Mesendoderm (in vitro differentiated cells): ENCODE measurements around the gene PMM2.
A peak's percentile ranks its signal among the peaks of the same experiment; 100 is the strongest.
"Not testable (repeated sequence)": the region's sequence is repeated elsewhere in the genome, so short reads cannot be mapped to it uniquely, and the experiment has no call there.

Experiments used
- DNase-seq: peaks from one replicate; pipeline ENCODE4 v3.0.0; 2013
- H2AK5ac ChIP-seq: 2 replicates; pipeline ENCODE4 v1.6.1; 2013; ENCODE audit warnings: low read length, inconsistent platforms
- H2BK120ac ChIP-seq: 2 replicates; pipeline ENCODE4 v1.6.1; 2013; ENCODE audit warnings: low read depth, mild to moderate bottlenecking, low read length, moderate library complexity, mixed read lengths
- H2BK15ac ChIP-seq: replicated peaks from 2 replicates; pipeline ENCODE4 v1.6.1; 2013; ENCODE audit warnings: low read depth, mild to moderate bottlenecking, moderate library complexity
- H2BK5ac ChIP-seq: 2 replicates; pipeline ENCODE4 v1.6.1; 2013; ENCODE audit warnings: low read length, inconsistent platforms
- H3K18ac ChIP-seq: 2 replicates; pipeline ENCODE4 v1.6.1; 2013; ENCODE audit warnings: mild to moderate bottlenecking, low read length, mixed read lengths
- H3K23ac ChIP-seq: one replicate; pipeline ENCODE4 v1.6.1; 2013; ENCODE audit warnings: low read length
- H3K27ac ChIP-seq: 2 replicates; pipeline ENCODE4 v1.5.1; 2013; ENCODE audit warnings: low read depth, mild to moderate bottlenecking, inconsistent platforms, low read length, moderate library complexity
- H3K27me3 ChIP-seq: 2 replicates; pipeline ENCODE4 v1.6.1; 2013; ENCODE audit warnings: low read length, control low read depth, mild to moderate bottlenecking, inconsistent platforms; ENCODE audit not compliant: insufficient read depth, poor library complexity
- H3K36me3 ChIP-seq: 2 replicates; pipeline ENCODE4 v1.6.1; 2013; ENCODE audit warnings: low read length, inconsistent platforms; ENCODE audit not compliant: control insufficient read depth, insufficient read depth
- H3K4ac ChIP-seq: one replicate; pipeline ENCODE4 v1.6.1; 2013; ENCODE audit warnings: low read depth, mild to moderate bottlenecking, low read length, moderate library complexity
- H3K4me1 ChIP-seq: 2 replicates; pipeline ENCODE4 v1.6.1; 2013; ENCODE audit warnings: low read depth, low read length, inconsistent platforms; ENCODE audit not compliant: control insufficient read depth
- H3K4me2 ChIP-seq: 2 replicates; pipeline ENCODE4 v1.6.1; 2013; ENCODE audit warnings: low read length
- H3K4me3 ChIP-seq: 2 replicates; pipeline ENCODE4 v1.5.1; 2013; ENCODE audit warnings: mild to moderate bottlenecking, low read length
- H3K56ac ChIP-seq: one replicate; pipeline ENCODE4 v1.6.1; 2013; ENCODE audit warnings: low read length
- H3K79me1 ChIP-seq: 2 replicates; pipeline ENCODE4 v1.6.1; 2013; ENCODE audit warnings: low read length, inconsistent platforms
- H3K79me2 ChIP-seq: 2 replicates; pipeline ENCODE4 v1.6.1; 2013; ENCODE audit warnings: mild to moderate bottlenecking, low read length; ENCODE audit not compliant: control insufficient read depth, insufficient read depth
- H3K9ac ChIP-seq: 2 replicates; pipeline ENCODE4 v1.6.1; 2013; ENCODE audit warnings: low read length, inconsistent platforms
- H4K5ac ChIP-seq: one replicate; pipeline ENCODE4 v1.6.1; 2013; ENCODE audit warnings: low read length
- H4K8ac ChIP-seq: one replicate; pipeline ENCODE4 v1.6.1; 2013; ENCODE audit warnings: low read depth, mild to moderate bottlenecking, control low read depth, low read length, moderate library complexity
- WGBS: extraction: QIAGEN DNeasy Blood & Tissue Kit; methylation state at CpG from one replicate; pipeline ENCODE4 v1.1.7; 2013; ENCODE audit warnings: low lambda C conversion rate, missing lambda C conversion rate; ENCODE audit not compliant: insufficient coverage; ENCODE audit errors: extremely low coverage; 5-methylcytosine and 5-hydroxymethylcytosine counted together

PMM2 gene

DNA sequence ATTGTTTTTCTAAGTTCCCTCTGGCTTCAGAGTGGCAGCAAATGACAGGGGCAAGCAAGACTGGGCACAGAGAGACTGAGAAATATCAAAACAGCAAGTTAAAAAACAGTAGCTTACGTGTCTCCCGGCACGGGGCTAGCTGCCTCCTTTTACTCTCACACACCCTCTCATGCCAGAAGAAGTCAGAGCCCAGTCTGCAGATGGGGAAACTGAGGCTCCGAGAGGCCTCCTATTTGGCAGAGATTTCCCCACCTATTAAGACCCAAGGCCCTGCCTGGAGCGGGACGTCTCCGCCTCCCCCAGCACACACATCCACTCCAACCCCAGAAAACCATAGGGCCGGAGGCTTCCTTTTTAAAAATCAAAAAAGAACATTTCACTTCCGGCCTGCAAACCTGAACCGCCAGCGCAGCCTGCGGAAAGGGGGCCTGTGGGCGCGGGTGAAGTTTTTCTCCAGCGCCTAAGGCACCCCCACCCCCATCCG, 70.3 kb downstream of the PMM2 start:
- no CpG with 5 or more reads among the region's 16 CpGs for WGBS
- Histone ChIP-seq H3K56ac (peak overlapping the region; percentile 92), H3K27ac (peak overlapping the region; percentile 96), H2BK15ac (no peak overlapping the region), H3K4me2 (peak overlapping the region; percentile 100), H3K4ac (no peak overlapping the region), H3K18ac (peak overlapping the region; percentile 89), H3K79me2 (peaks cover 47% of the 10 kb centered on the region), H3K23ac (no peak overlapping the region), H3K9ac (peak overlapping the region; percentile 98), H4K5ac (no peak overlapping the region), H3K4me3 (peak overlapping the region; percentile 22), H3K79me1 (peaks cover 17% of the 10 kb centered on the region), H3K27me3 (no peaks in the 10 kb centered on the region), H4K8ac (no peak overlapping the region), H2BK5ac (no peak overlapping the region), H2AK5ac (no peak overlapping the region), H3K4me1 (peaks cover 20% of the 10 kb centered on the region), H3K36me3 (no peaks in the 10 kb centered on the region), H2BK120ac (no peak overlapping the region)
- peak; percentile 37 for DNase-seq

DNA sequence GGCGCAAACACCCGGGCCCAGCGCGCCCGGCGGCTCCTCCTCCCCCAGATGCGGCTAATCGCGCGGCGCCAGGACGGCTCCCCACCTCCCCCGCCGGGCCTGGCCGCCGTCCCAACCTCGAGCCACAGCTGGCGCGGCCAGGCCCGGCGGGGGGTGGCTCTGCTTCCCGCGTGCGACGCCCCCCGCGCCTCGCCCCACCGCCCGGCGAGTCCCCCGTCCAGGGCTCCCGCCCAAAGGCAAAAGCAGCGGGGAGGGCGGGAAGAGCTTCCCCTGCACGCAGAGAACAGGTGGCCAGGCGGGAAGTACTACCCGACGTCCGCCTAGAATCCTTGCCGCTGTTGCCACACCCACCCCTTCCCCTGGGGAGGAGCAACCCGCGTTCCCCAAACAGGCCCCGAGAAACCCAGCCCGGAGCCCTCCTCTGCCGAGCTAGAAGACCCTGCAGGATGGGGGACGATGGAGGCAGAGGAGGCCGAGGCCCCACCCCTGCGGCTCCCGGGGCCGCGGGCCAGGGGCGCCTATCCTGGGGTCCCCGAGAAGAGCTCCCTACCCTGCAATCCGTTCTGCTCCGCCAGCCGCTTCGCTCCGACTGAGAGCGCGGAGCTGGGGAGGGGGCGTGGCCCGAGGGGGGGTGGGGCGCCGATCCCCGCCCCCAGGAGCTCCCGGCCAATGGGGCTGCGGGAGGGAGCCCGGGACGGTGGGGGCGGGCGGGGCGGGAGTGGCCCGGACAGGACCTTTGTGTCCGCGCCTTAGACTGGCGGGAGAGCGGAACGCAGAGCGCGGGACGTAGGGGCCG, 71.0 kb downstream of the PMM2 start, which contains the start of gene CARHSP1:
Gene CARHSP1 (minus strand): TSS at position 591 of the 796 bp plus-strand sequence. CDS start 9,678 bp downstream, outside the sequence.
- peak within 1 kb of the TSS; percentile 100 for H3K4me2 ChIP-seq
- H3K23ac ChIP-seq, result no peak within 1 kb of the TSS
- H3K4me3 ChIP-seq, result peak within 1 kb of the TSS; percentile 22
- no peak within 1 kb of the TSS for H4K8ac ChIP-seq
- H3K4me1 ChIP-seq, result peaks cover 17% of the 10 kb centered on the region
- peaks cover 14% of the 10 kb centered on the region for H3K79me1 ChIP-seq
- no CpG with 5 or more reads among the region's 83 CpGs for WGBS
- peak within 1 kb of the TSS; percentile 98 for H3K9ac ChIP-seq
- no peak within 1 kb of the TSS for H2AK5ac ChIP-seq
- peak within 1 kb of the TSS; percentile 96 for H3K27ac ChIP-seq
- H3K18ac ChIP-seq, result peak within 1 kb of the TSS; percentile 89
- peak within 1 kb of the TSS; percentile 92 for H3K56ac ChIP-seq
- H3K79me2 ChIP-seq, result peaks cover 40% of the 10 kb centered on the region
- no peak within 1 kb of the TSS for H2BK15ac ChIP-seq
- DNase-seq, result peak; percentile 96
- no peak within 1 kb of the TSS for H4K5ac ChIP-seq
- peak within 1 kb of the TSS; percentile 83 for H3K4ac ChIP-seq
- no peak within 1 kb of the TSS for H2BK5ac ChIP-seq
- H3K27me3 ChIP-seq, result no peaks in the 10 kb centered on the region
- no peak within 1 kb of the TSS for H2BK120ac ChIP-seq
- H3K36me3 ChIP-seq, result no peaks in the 10 kb centered on the region

DNA sequence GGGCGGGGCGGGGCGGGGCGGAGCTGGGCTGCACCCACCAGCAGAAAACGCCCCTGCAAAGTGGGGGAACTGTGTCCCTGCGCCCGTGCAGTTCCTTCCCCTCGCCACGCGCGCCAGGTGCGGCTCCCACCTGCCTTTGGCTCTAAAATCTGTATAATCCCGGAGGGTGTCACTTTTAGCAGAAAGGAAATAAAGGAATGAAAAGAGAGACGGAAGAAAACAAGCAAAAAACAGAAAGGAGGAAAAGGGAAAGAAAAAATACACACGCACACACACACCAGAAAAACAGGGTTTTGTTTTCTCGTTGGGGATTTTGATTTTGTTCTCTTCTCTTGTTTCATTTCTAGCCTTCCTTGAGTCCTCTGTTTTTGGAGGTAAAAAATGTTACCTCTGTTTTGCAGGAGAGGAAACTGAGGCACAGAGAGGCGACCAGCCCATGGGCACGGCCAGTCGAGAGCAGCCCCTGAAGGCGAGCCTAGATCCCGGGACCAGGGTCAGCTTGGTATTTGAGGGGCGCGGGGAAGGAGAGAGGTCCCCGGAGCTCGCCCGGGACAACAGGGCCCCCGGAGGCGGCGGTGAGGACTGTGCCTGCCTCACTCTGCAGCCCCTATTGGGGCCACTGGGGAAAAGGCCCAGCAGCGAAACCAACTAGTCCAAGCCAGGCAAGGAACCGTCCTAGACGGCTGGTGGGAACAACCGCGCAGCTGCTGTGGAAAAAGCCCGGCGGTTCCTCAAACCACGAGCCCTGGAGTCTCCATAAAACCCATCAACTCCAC, 71.8 kb downstream of the PMM2 start:
- no peak overlapping the region for H3K23ac ChIP-seq
- no peak overlapping the region for H2BK15ac ChIP-seq
- H2BK5ac ChIP-seq, result no peak overlapping the region
- peak overlapping the region; percentile 78 for H3K56ac ChIP-seq
- H3K27ac ChIP-seq, result no peak overlapping the region
- H3K9ac ChIP-seq, result peak overlapping the region; percentile 78
- H3K36me3 ChIP-seq, result no peaks in the 10 kb centered on the region
- WGBS, result no CpG with 5 or more reads among the region's 37 CpGs
- DNase-seq, result peak; percentile 67
- no peak overlapping the region for H3K4me3 ChIP-seq
- H3K4me1 ChIP-seq, result peaks cover 12% of the 10 kb centered on the region
- no peak overlapping the region for H3K4ac ChIP-seq
- peak overlapping the region; percentile 41 for H3K4me2 ChIP-seq
- no peak overlapping the region for H4K8ac ChIP-seq
- no peak overlapping the region for H2AK5ac ChIP-seq
- peaks cover 10% of the 10 kb centered on the region for H3K79me1 ChIP-seq
- no peaks in the 10 kb centered on the region for H3K27me3 ChIP-seq
- peaks cover 33% of the 10 kb centered on the region for H3K79me2 ChIP-seq
- H2BK120ac ChIP-seq, result no peak overlapping the region
- H3K18ac ChIP-seq, result no peak overlapping the region
- H4K5ac ChIP-seq, result no peak overlapping the region

DNA sequence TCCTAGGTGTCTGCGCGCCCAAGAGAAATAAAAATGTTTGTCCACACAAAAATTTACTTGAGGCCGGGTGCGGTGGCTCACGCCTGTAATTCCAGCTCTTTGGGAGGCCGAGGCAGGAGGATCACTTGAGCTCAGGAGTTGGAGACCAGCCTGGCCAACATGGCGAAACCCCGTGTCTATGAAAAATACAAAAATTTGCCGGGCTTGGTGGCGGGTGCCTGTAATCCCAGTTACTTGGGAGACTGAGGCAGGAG, 72.3 kb downstream of the PMM2 start:
- Histone ChIP-seq H3K79me2 (peaks cover 27% of the 10 kb centered on the region), H3K9ac (peak overlapping the region; percentile 78)
- not testable (repeated sequence) for H2BK5ac ChIP-seq, H3K18ac ChIP-seq, H2BK120ac ChIP-seq, H2AK5ac ChIP-seq, H3K4me2 ChIP-seq, H4K8ac ChIP-seq, H3K56ac ChIP-seq, DNase-seq, H3K4me3 ChIP-seq, H3K27me3 ChIP-seq, H3K4ac ChIP-seq, H3K36me3 ChIP-seq, H3K27ac ChIP-seq, H3K23ac ChIP-seq, H3K4me1 ChIP-seq, H3K79me1 ChIP-seq, H4K5ac ChIP-seq, H2BK15ac ChIP-seq
- WGBS, result no CpG with 5 or more reads among the region's 10 CpGs

DNA sequence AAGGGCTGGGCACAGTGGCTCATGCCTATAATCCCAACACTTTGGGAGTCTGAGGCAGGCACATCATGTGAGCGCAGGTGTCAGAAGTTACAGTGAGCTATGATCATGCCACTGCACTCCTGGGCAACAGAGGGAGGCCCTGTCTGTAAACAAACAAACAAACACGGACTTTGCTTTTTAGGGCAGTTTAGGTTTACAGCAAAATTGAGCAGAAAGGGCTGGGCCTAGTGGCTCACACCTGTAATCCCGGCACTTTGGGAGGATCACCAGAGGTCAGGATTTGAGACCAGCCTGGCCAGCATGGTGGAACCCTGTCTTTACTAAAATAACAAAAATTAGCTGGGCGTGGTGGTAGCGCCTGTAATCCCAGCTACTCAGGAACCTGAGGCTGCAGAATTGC, 74.4 kb downstream of the PMM2 start:
- no peaks in the 10 kb centered on the region for H3K27me3 ChIP-seq
- H3K4ac ChIP-seq, result no peak overlapping the region
- H3K4me3 ChIP-seq, result no peak overlapping the region
- no peak overlapping the region for H2AK5ac ChIP-seq
- no peak overlapping the region for H3K23ac ChIP-seq
- H4K8ac ChIP-seq, result no peak overlapping the region
- no CpG with 5 or more reads among the region's 5 CpGs for WGBS
- H4K5ac ChIP-seq, result no peak overlapping the region
- peaks cover 11% of the 10 kb centered on the region for H3K79me2 ChIP-seq
- no peak overlapping the region for H2BK15ac ChIP-seq
- no peak overlapping the region for H3K56ac ChIP-seq
- no peak for DNase-seq
- H3K9ac ChIP-seq, result no peak overlapping the region
- H3K18ac ChIP-seq, result no peak overlapping the region
- H2BK5ac ChIP-seq, result no peak overlapping the region
- no peaks in the 10 kb centered on the region for H3K4me1 ChIP-seq
- no peak overlapping the region for H2BK120ac ChIP-seq
- peaks cover under 1% of the 10 kb centered on the region for H3K79me1 ChIP-seq
- no peak overlapping the region for H3K4me2 ChIP-seq
- H3K27ac ChIP-seq, result no peak overlapping the region
- no peaks in the 10 kb centered on the region for H3K36me3 ChIP-seq
